Medulla oblongata (tissue), 1 donor: ENCODE data around the gene KNDC1.
"Not testable (repeated sequence)": the region's sequence is repeated elsewhere in the genome, so short reads cannot be mapped to it uniquely, and the experiment has no call there.

Experiments
- DNase-seq: peaks from one replicate; pipeline ENCODE4 v3.0.0-alpha.2; 2015; ENCODE audit errors: extremely low spot score

KNDC1 gene

GRCh38 chr10:133126431-133127290 is 33.4 kb upstream of the KNDC1 start:
- DNase-seq = no peak

- DNase-seq = no peak
These were observed 32.5 kb upstream of the KNDC1 start for GRCh38 chr10:133127291-133128125.

GRCh38 chr10:133128126-133129070 is 31.6 kb upstream of the KNDC1 start:
- no peak for DNase-seq

GRCh38 chr10:133129071-133129858 is 30.8 kb upstream of the KNDC1 start:
- no peak for DNase-seq

GRCh38 chr10:133129859-133130495 is 30.0 kb upstream of the KNDC1 start:
- no peak for DNase-seq

- DNase-seq = no peak
These were observed 29.4 kb upstream of the KNDC1 start for GRCh38 chr10:133130602-133131001.

- no peak for DNase-seq
These were observed 29.0 kb upstream of the KNDC1 start for GRCh38 chr10:133131053-133131452.

GRCh38 chr10:133131734-133132472 is 28.1 kb upstream of the KNDC1 start:
- DNase-seq = no peak

- no peak for DNase-seq
These were observed 27.3 kb upstream of the KNDC1 start for GRCh38 chr10:133132473-133133291.

- no peak for DNase-seq
These were observed 26.4 kb upstream of the KNDC1 start for GRCh38 chr10:133133471-133134231.

GRCh38 chr10:133134411-133135115 is 25.5 kb upstream of the KNDC1 start:
- no peak for DNase-seq

GRCh38 chr10:133135116-133135465 is 24.9 kb upstream of the KNDC1 start:
- DNase-seq = no peak

- not testable (repeated sequence) for DNase-seq
These were observed 22.4 kb upstream of the KNDC1 start for GRCh38 chr10:133137486-133138145.

- DNase-seq = no peak
These were observed 20.4 kb upstream of the KNDC1 start for GRCh38 chr10:133139551-133140065.

- no peak for DNase-seq
These were observed 19.4 kb upstream of the KNDC1 start for GRCh38 chr10:133140417-133141143.
